Fibroblast of lung (primary cell): ENCODE data around the gene AGRN. TPM values are rescaled to one million over a fixed set of nuclear protein-coding genes. Genes with fewer than 3 reads are reported as not detected.

Experiments used
- DNase-seq, 2 donors: peaks; one replicate each; pipeline versions ENCODE4 v3.0.0 to v3.0.0-alpha.2; 2010; ENCODE audit warnings: low read depth in 2 of 2
- H2AFZ ChIP-seq: 2 replicates; pipeline ENCODE4 v1.5.1; 2012; ENCODE audit warnings: low read length, control low read depth, inconsistent platforms
- H3K27ac ChIP-seq: 2 replicates; pipeline ENCODE4 v1.5.1; 2011; ENCODE audit warnings: low read length, control low read depth; ENCODE audit not compliant: insufficient read depth
- H3K27me3 ChIP-seq: 2 replicates; pipeline ENCODE4 v1.5.1; 2011; ENCODE audit warnings: mild to moderate bottlenecking, low read length; ENCODE audit not compliant: control insufficient read depth, insufficient read depth
- H3K36me3 ChIP-seq: 2 replicates; pipeline ENCODE4 v1.5.1; 2011; ENCODE audit warnings: low read length; ENCODE audit not compliant: control insufficient read depth, insufficient read depth
- H3K4me1 ChIP-seq: 2 replicates; pipeline ENCODE4 v1.5.1; 2011; ENCODE audit warnings: low read length; ENCODE audit not compliant: control insufficient read depth, insufficient read depth; ENCODE audit errors: extremely low read depth
- H3K4me2 ChIP-seq: 2 replicates; pipeline ENCODE4 v1.5.1; 2011; ENCODE audit warnings: low read length, control low read depth; ENCODE audit not compliant: insufficient read depth; ENCODE audit errors: extremely low read depth
- H3K4me3 ChIP-seq, 4 experiments: fragments of 200-600 bp in 1 of 4; sonication (generic) in 1 of 4; replicated peaks in 1 of 4; 2 replicates each; pipeline ENCODE4 v1.5.1; 2011 to 2016; ENCODE audit warnings: low read length in 4 of 4, low read depth in 3 of 4, mild to moderate bottlenecking in 3 of 4, control low read depth in 2 of 4, inconsistent platforms in 1 of 4, mixed read lengths in 1 of 4; ENCODE audit not compliant: insufficient read depth in 1 of 4; ENCODE audit errors: control extremely low read depth in 1 of 4
- H3K79me2 ChIP-seq: 2 replicates; pipeline ENCODE4 v1.5.1; 2012; ENCODE audit warnings: mild to moderate bottlenecking, low read length, inconsistent platforms; ENCODE audit not compliant: control insufficient read depth, insufficient read depth
- H3K9ac ChIP-seq: 2 replicates; pipeline ENCODE4 v1.5.1; 2011; ENCODE audit warnings: mild to moderate bottlenecking, low read length, control low read depth; ENCODE audit not compliant: insufficient read depth
- H3K9me3 ChIP-seq: 2 replicates; pipeline ENCODE4 v1.5.1; 2012; ENCODE audit warnings: low read depth, low read length; ENCODE audit not compliant: control insufficient read depth, insufficient read depth
- H4K20me1 ChIP-seq: 2 replicates; pipeline ENCODE4 v1.5.1; 2011; ENCODE audit warnings: low read length; ENCODE audit not compliant: control insufficient read depth, insufficient read depth; ENCODE audit errors: extremely low read depth
- EZH2 ChIP-seq: IDR thresholded peaks from 2 replicates; pipeline ENCODE4 v1.5.1; 2012; ENCODE audit warnings: low read length, control low read depth, mild to moderate bottlenecking; ENCODE audit errors: missing control alignments
- polyA plus RNA-seq, 2 donors: library from polyadenylated mRNA; depleted of rRNA in 1 of 2; stranded (reverse) in 1 of 2; unstranded in 1 of 2; fragments of >200 nt; gene quantifications; 2 replicates each; pipeline ENCODE4 v1.2.1, GENCODE V29; 2011 to 2012; ENCODE audit warnings: missing spikeins in 1 of 2
- total RNA-seq: library from RNA; depleted of rRNA; stranded (reverse); fragments of >200 nt; gene quantifications from 2 replicates; pipeline ENCODE4 v1.2.1, GENCODE V29; 2014
- TF ChIP-seq, protein P1 (sequence below), 2 donors: IDR thresholded peaks in 1 of 2; conservative IDR thresholded peaks in 1 of 2; 1 replicate in 1 of 2; 2 replicates in 1 of 2; pipeline ENCODE4 v1.5.1; 2011 to 2012; ENCODE audit warnings: low read length in 2 of 2, control low read depth in 1 of 2, inconsistent platforms in 1 of 2, low read depth in 1 of 2, mild to moderate bottlenecking in 1 of 2

Gene AGRN
- total and polyA plus RNA-seq, 2 donors (not counting 1 experiment from before 2014, with no cell fraction given): 20.7 to 50.9 TPM

DNA sequence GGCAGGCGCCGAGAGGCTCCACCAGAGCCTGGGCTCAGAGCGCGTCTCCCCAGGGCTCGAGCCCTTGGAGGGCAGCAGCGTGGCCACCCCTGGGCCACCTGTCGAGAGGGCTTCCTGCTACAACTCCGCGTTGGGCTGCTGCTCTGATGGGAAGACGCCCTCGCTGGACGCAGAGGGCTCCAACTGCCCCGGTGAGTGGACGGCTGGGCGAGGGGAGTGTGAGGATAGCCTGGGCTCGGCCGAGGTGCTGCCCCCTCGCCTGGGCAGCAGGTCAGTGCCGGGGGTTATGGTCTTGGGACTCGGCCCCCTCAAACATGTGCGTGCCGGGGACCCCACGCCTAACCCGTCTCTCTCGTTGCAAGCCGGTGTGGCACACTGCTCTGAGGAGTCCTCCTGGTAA, 26.8 kb downstream of the AGRN start:
- no peak overlapping the region for H3K4me3 ChIP-seq
- H2AFZ ChIP-seq: no peak overlapping the region
- H3K4me1 ChIP-seq: no peaks in the 10 kb centered on the region
- H3K36me3 ChIP-seq: peaks cover 11% of the 10 kb centered on the region
- no peaks in the 10 kb centered on the region for H3K9me3 ChIP-seq
- TF ChIP-seq, protein P1, sequence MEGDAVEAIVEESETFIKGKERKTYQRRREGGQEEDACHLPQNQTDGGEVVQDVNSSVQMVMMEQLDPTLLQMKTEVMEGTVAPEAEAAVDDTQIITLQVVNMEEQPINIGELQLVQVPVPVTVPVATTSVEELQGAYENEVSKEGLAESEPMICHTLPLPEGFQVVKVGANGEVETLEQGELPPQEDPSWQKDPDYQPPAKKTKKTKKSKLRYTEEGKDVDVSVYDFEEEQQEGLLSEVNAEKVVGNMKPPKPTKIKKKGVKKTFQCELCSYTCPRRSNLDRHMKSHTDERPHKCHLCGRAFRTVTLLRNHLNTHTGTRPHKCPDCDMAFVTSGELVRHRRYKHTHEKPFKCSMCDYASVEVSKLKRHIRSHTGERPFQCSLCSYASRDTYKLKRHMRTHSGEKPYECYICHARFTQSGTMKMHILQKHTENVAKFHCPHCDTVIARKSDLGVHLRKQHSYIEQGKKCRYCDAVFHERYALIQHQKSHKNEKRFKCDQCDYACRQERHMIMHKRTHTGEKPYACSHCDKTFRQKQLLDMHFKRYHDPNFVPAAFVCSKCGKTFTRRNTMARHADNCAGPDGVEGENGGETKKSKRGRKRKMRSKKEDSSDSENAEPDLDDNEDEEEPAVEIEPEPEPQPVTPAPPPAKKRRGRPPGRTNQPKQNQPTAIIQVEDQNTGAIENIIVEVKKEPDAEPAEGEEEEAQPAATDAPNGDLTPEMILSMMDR (conservative IDR thresholded peaks at IDR 0.05 in 1 of 2, IDR thresholded peaks at IDR 0.05 in 1 of 2; ENCODE audit: low read depth in 1 of 2, low read length in 2 of 2): no peak
- TF ChIP-seq EZH2: no peak
- no peak for DNase-seq
- H4K20me1 ChIP-seq: no peaks in the 10 kb centered on the region
- H3K79me2 ChIP-seq: no peaks in the 10 kb centered on the region
- no peak overlapping the region for H3K27ac ChIP-seq
- H3K4me2 ChIP-seq: no peak overlapping the region
- H3K27me3 ChIP-seq: no peaks in the 10 kb centered on the region
- H3K9ac ChIP-seq: no peak overlapping the region

DNA sequence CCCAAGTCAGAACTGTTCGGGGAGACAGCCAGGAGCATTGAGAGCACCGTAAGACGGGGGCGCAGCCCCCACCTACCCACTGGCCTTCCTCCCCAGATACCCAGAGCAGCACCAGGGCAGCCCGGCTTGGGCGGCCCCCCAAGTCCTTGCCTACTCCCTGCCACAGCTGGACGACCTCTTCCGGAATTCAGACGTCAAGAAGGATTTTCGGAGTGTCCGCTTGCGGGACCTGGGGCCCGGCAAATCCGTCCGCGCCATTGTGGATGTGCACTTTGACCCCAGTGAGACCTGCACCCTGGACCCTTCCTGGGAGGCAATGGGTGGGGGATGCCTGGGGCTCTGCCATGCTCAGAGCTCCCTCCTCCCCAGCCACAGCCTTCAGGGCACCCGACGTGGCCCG, 27.5 kb downstream of the AGRN start:
- no peak for TF ChIP-seq EZH2
- TF ChIP-seq, protein P1 (conservative IDR thresholded peaks at IDR 0.05 in 1 of 2, IDR thresholded peaks at IDR 0.05 in 1 of 2; ENCODE audit: low read depth in 1 of 2, low read length in 2 of 2): no peak
- peaks cover 8% of the 10 kb centered on the region for H3K36me3 ChIP-seq
- no peak for DNase-seq

DNA sequence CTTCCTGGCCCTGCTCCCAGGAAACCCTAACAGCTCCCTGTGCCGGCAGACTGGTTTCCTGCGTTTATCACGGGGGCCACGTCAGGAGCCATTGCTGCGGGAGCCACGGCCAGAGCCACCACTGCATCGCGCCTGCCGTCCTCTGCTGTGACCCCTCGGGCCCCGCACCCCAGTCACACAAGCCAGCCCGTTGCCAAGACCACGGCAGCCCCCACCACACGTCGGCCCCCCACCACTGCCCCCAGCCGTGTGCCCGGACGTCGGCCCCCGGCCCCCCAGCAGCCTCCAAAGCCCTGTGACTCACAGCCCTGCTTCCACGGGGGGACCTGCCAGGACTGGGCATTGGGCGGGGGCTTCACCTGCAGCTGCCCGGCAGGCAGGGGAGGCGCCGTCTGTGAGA, 28.0 kb downstream of the AGRN start:
- no peak overlapping the region for H3K27ac ChIP-seq
- H3K36me3 ChIP-seq: peaks cover 5% of the 10 kb centered on the region
- no peaks in the 10 kb centered on the region for H3K27me3 ChIP-seq
- H3K9me3 ChIP-seq: no peaks in the 10 kb centered on the region
- H3K4me3 ChIP-seq: no peak overlapping the region
- no peak for DNase-seq
- H3K9ac ChIP-seq: no peak overlapping the region
- H2AFZ ChIP-seq: no peak overlapping the region
- no peaks in the 10 kb centered on the region for H3K4me1 ChIP-seq
- no peaks in the 10 kb centered on the region for H4K20me1 ChIP-seq
- no peaks in the 10 kb centered on the region for H3K79me2 ChIP-seq
- H3K4me2 ChIP-seq: no peak overlapping the region
- TF ChIP-seq, protein P1 (conservative IDR thresholded peaks at IDR 0.05 in 1 of 2, IDR thresholded peaks at IDR 0.05 in 1 of 2; ENCODE audit: low read depth in 1 of 2, low read length in 2 of 2): no peak
- TF ChIP-seq EZH2: no peak

More for the DNA sequence above, 27.5 kb downstream of the AGRN start:
- Histone ChIP-seq H3K27me3 (no peaks in the 10 kb centered on the region), H4K20me1 (no peaks in the 10 kb centered on the region), H3K79me2 (no peaks in the 10 kb centered on the region), H3K4me2 (no peak overlapping the region), H2AFZ (no peak overlapping the region), H3K9ac (no peak overlapping the region), H3K4me1 (no peaks in the 10 kb centered on the region), H3K9me3 (no peaks in the 10 kb centered on the region), H3K27ac (no peak overlapping the region), H3K4me3 (no peak overlapping the region)
